ENCODE results near the gene CASQ1.

Gene CASQ1

DNA sequence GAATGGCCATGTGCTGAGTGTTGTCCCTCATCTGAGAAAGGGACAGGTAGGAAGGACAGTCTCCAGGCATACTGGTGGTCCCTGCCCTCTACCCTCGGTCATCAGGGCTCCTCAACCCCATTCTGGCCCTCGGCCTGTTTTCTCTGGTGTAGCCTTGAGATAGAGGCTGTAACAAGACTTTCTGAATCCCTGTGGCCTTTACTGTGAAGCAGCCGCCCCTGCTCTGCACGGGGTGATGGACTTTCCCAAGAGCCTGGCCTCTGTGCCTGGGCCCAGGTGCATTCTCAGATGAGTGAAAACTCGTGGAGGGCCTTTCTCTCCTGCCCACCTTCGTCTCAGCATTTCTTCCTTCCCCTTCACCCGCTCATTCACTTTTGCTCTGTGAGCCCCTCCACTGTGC lies 3.0 kb upstream of the CASQ1 start:
- no peak for ATAC-seq
- no peak for TF ChIP-seq ISL1 (CRISPR knock-in tag; IDR thresholded peaks at IDR 0.05)
- TF ChIP-seq ARNTL (CRISPR knock-in tag; IDR thresholded peaks at IDR 0.05; ENCODE audit: borderline replicate concordance, low read depth) = no peak
- no peak for TF ChIP-seq ZFP3 (CRISPR knock-in tag; IDR thresholded peaks at IDR 0.05)
- no peak for TF ChIP-seq CSDC2 (CRISPR knock-in tag; IDR thresholded peaks at IDR 0.05)
- no peak for TF ChIP-seq TSHZ2 (CRISPR knock-in tag; IDR thresholded peaks at IDR 0.05)
- no peak for TF ChIP-seq CSRNP3 (CRISPR knock-in tag; IDR thresholded peaks at IDR 0.05)
- TF ChIP-seq TOX (CRISPR knock-in tag; IDR thresholded peaks at IDR 0.05; ENCODE audit: borderline replicate concordance) = no peak
- TF ChIP-seq GLIS3 (CRISPR knock-in tag; IDR thresholded peaks at IDR 0.05) = no peak
- no peak for TF ChIP-seq OSR1 (CRISPR knock-in tag; IDR thresholded peaks at IDR 0.05)
- TF ChIP-seq ZC3H10 (CRISPR knock-in tag; IDR thresholded peaks at IDR 0.05) = no peak
- no peak for TF ChIP-seq ESRRG (CRISPR knock-in tag; IDR thresholded peaks at IDR 0.05)

DNA sequence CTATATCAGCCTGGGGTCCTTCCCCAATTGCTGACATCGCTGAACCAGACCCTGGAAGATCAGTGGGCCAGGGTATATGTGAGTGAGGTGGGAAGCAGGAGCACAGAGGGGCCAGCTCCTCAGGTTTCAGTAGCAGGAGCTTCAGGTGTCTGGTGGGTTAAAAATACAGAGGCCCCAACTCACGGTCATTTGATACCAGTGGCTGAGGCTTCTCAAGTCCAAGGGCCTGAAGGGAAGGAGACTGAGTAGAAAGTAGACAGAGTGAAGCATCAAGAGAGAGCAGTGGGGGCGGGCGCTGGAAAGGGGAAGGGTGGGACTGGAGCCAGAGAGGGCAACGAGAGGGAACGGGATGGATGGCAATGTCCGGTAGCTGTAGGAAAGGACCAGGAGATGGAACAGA lies 2.0 kb upstream of the CASQ1 start:
- ATAC-seq = no peak
- no peak for TF ChIP-seq ARNTL (CRISPR knock-in tag; IDR thresholded peaks at IDR 0.05; ENCODE audit: borderline replicate concordance, low read depth)
- no peak for TF ChIP-seq ESRRG (CRISPR knock-in tag; IDR thresholded peaks at IDR 0.05)
- no peak for TF ChIP-seq OSR1 (CRISPR knock-in tag; IDR thresholded peaks at IDR 0.05)
- no peak for TF ChIP-seq TCF4 (CRISPR knock-in tag; IDR thresholded peaks at IDR 0.05; ENCODE audit: borderline replicate concordance)
- no peak for TF ChIP-seq ZNF565 (CRISPR knock-in tag; conservative IDR thresholded peaks at IDR 0.05; ENCODE audit: low read depth)
- TF ChIP-seq RARB (CRISPR knock-in tag; IDR thresholded peaks at IDR 0.05) = no peak
- no peak for TF ChIP-seq SNAI2 (CRISPR knock-in tag; IDR thresholded peaks at IDR 0.05)
- no peak for TF ChIP-seq ZFP3 (CRISPR knock-in tag; IDR thresholded peaks at IDR 0.05)
- no peak for TF ChIP-seq CSDC2 (CRISPR knock-in tag; IDR thresholded peaks at IDR 0.05)
- no peak for TF ChIP-seq GLIS3 (CRISPR knock-in tag; IDR thresholded peaks at IDR 0.05)
- TF ChIP-seq ZNF70 (CRISPR knock-in tag; IDR thresholded peaks at IDR 0.05) = no peak
- no peak for TF ChIP-seq CSRNP3 (CRISPR knock-in tag; IDR thresholded peaks at IDR 0.05)
- no peak for TF ChIP-seq TOX (CRISPR knock-in tag; IDR thresholded peaks at IDR 0.05; ENCODE audit: borderline replicate concordance)
- TF ChIP-seq, protein P1, sequence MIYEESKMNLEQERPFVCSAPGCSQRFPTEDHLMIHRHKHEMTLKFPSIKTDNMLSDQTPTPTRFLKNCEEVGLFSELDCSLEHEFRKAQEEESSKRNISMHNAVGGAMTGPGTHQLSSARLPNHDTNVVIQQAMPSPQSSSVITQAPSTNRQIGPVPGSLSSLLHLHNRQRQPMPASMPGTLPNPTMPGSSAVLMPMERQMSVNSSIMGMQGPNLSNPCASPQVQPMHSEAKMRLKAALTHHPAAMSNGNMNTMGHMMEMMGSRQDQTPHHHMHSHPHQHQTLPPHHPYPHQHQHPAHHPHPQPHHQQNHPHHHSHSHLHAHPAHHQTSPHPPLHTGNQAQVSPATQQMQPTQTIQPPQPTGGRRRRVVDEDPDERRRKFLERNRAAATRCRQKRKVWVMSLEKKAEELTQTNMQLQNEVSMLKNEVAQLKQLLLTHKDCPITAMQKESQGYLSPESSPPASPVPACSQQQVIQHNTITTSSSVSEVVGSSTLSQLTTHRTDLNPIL (CRISPR knock-in tag; IDR thresholded peaks at IDR 0.05; ENCODE audit: low read depth) = no peak
- TF ChIP-seq ZFP30 (CRISPR knock-in tag; IDR thresholded peaks at IDR 0.05) = no peak
- no peak for TF ChIP-seq PPARA (CRISPR knock-in tag; IDR thresholded peaks at IDR 0.05; ENCODE audit: borderline replicate concordance)
- TF ChIP-seq POU6F1 (CRISPR knock-in tag; IDR thresholded peaks at IDR 0.05; ENCODE audit: borderline replicate concordance, low read depth) = no peak
- no peak for TF ChIP-seq PATZ1 (CRISPR knock-in tag; IDR thresholded peaks at IDR 0.05; ENCODE audit: borderline replicate concordance)

Measured in SK-N-SH treated with all-trans-retinoic acid at 6 μM for 48 hours (cell line).